Placental epithelial cell (primary cell): ENCODE data around the gene TFDP2. TPM values are rescaled to one million over a fixed set of nuclear protein-coding genes. Genes with fewer than 3 reads are reported as not detected.

ENCODE experiments used
- small RNA-seq: library from RNA; depleted of rRNA; stranded (forward); fragments of <200 nt; gene quantifications from one replicate; pipeline ENCODE3, GENCODE V24; 2012
- total RNA-seq: library from RNA; depleted of rRNA; stranded (reverse); fragments of >200 nt; gene quantifications from 2 replicates; pipeline ENCODE4 v1.2.3, GENCODE V29; 2012

Gene TFDP2, protein sequence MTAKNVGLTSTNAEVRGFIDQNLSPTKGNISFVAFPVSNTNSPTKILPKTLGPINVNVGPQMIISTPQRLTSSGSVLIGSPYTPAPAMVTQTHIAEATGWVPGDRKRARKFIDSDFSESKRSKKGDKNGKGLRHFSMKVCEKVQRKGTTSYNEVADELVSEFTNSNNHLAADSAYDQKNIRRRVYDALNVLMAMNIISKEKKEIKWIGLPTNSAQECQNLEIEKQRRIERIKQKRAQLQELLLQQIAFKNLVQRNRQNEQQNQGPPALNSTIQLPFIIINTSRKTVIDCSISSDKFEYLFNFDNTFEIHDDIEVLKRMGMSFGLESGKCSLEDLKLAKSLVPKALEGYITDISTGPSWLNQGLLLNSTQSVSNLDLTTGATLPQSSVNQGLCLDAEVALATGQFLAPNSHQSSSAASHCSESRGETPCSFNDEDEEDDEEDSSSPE
- 29.0 and 58.1 TPM in 2 replicates for total RNA-seq

DNA sequence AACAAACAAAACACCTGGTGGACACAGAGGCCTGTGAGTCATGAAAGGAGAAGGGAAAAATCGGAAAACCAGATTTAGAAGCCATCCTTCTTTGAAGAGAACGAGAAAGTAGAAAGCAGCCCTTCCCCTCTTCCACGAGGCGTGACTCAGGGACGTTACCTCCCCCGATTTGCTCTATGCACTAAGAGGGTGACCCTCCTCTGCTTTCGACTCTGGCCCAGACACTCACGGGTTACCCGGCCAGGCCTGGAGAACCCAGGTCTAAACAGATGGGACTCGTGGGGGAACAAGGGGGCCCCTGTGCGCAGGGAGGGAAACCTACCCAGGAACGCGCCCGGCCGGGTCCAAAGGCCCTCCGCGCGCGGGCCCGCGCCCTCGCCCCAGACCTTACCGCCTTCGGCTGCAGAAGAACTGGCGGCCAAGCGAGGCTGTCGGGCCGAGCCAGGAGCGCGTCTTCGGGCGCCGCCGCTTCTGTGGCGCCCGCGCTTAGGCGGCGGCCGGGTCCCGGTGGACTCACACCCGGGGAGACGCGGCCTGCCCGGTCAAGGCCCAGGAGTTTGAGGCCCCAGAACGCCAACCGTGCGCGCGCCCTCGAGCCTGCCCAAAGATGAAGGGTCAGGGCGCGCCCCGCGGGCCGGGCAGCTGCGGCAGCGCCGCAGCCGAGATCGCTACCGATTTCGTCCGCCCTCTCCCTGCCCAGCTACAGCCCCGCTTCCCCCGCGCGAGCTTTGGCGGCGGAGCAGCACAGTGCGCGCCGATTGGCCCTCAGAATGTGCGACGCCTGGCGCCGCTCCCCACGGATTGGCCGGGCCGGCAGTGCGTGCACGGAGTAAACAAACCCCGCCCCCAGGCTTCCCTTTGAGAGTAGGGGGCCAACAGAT, at the start of gene TFDP2:
Gene TFDP2, minus strand, starts transcription at position 753 of the 881 bp plus-strand sequence. CDS start 47,795 bp downstream, outside the sequence.

Small RNA genes lying within 50 kb of the gene (small RNA-seq; reads per million reads assigned to genes)
- gene RNU6-425P (not detected), gene RNU6-509P (0.12 reads per million)

Other genes with a start within 250 kb of the TFDP2 start
- gene GK5, start 76.0 kb upstream of the TFDP2 start, total RNA-seq, result 11.4 and 13.1 TPM in 2 replicates